HG02943 (cell line): ENCODE data around the gene DIP2C.

Experiments
- ATAC-seq: cut with Tn5 transposase; IDR thresholded peaks from one replicate; pipeline ENCODE4 v1.9.1; 2021; ENCODE audit warnings: mild to moderate bottlenecking, low read depth, moderate library complexity; ENCODE audit not compliant: unreplicated experiment

The DIP2C gene

GRCh38 chr10:562142-562541, 127.3 kb downstream of the DIP2C start:
- no peak for ATAC-seq

DNA sequence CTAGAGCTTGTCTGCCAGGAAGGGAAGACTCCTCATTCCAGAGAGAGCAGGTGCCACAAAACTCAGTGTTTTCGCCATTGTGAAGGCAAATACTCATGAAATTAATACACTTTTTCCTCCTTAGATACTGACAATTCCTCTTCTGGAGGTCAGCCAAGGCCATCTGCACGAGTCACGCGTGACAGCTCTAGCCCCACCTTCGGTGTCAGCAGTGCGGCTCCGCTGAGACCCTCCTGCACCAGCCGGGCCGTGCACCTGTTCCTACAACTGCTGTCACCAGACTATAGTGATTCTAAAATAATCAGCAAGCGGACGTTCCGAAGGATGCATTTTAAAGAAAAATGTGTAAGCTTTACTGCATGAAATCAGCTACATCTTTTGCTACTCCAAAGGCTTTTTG, 127.7 kb downstream of the DIP2C start:
- ATAC-seq = no peak

- ATAC-seq = no peak
These were observed 129.0 kb downstream of the DIP2C start for GRCh38 chr10:560314-560992.

DNA sequence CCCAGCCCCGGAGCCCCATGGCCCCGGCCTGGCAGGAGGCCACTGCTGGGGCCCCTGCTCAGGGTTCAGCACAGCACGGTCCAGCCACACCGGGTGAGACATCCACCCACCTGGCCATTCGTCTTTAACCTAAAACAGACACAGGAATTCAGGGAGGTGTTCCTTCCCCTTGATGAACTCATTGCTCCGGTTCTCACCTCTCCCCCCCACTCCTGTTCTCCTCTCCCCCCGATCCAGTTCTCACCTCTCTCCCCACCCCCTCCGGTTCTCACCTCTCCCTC, 129.8 kb downstream of the DIP2C start:
- ATAC-seq = no peak

- ATAC-seq = no peak
These were observed 130.3 kb downstream of the DIP2C start for GRCh38 chr10:558891-559766.

GRCh38 chr10:558364-558763, 131.1 kb downstream of the DIP2C start:
- ATAC-seq = no peak

DNA sequence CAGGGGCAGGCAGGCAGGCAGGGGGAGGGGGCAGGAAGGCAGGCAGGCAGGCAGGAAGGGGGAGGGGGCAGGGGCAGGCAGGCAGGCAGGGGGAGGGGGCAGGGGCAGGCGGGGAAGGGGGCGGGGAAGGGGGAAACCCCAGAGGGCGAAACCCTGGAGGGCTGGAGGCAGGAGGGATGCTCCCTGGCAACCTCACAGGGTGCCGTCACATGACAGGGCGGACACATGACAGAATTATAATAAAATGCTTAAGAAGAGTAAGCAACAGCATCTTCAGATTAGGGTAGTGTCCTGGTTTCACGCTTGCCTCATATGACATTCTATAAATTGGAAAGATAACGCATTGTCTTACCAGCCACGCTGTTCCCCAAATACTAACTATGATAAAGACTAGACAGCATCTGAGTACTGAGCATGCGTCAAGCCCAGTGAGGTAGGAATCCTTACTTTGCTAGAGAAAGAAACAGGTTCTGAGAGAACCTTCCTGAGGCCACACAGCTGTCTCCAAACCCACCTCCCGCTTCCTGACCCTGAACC, 131.6 kb downstream of the DIP2C start:
- ATAC-seq = no peak

- no peak for ATAC-seq
These were observed 132.4 kb downstream of the DIP2C start for GRCh38 chr10:556971-557637.

DNA sequence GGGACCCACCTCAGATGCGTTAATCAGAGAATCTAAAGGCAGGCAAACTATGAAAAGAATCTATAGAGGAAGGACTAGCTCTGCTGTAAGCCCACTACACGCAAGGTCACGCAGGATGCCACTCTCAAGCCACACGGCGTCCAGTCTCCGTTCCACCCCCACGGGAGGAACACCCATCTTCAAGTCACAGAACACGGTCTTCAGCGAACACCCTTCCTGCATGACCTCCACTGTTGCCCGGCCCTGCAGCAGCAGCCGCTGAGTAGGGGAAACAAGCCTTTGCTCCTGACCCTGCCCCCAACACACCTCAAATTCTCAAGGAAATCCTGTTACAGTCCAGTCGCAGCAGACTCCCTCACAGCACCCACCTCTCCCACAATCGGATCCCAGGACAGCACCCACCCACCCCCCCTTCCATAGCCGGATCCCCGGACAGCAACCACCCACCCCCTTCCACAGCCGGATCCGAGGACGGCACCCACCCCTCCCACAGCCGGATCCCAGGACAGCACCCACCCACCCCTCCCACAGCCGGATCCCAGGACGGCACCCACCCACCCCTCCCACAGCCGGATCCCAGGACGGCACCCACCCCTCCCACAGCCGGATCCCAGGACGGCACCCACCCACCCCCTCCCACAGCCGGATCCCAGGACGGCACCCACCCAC, 133.7 kb downstream of the DIP2C start:
- ATAC-seq = no peak

- ATAC-seq = no peak
These were observed 134.2 kb downstream of the DIP2C start for GRCh38 chr10:555281-555680.

DNA sequence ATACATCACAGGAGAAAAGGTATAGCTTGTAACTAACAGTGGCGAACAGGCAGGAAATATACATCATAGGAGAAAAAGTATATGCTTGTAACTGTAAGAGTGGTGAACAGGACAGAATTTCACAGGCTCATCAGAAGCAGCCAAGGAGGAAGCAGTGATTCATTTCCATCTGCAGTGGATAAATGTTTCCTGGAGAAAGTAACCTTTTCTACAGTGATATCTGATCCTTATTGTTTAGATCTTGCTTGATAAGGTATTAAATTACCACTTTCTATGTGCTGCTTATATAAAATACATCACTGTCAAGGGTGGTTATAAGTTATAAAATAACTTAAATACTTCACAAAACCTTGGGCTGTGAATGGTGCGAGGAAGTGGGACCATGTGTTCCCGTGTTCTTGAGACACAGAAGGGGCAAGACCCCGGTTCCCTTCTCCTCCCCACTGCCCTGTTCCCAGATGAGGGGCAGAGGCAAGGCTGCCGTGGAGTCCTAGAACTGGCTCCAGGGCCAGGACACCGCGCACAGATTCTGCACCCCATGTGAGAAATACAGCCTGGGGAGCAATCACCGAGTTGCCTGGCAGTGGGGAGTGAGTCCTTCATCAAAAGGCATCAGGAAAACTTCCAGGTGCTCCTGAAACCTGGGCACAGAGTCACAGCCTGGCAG, 135.2 kb downstream of the DIP2C start:
- ATAC-seq = no peak

DNA sequence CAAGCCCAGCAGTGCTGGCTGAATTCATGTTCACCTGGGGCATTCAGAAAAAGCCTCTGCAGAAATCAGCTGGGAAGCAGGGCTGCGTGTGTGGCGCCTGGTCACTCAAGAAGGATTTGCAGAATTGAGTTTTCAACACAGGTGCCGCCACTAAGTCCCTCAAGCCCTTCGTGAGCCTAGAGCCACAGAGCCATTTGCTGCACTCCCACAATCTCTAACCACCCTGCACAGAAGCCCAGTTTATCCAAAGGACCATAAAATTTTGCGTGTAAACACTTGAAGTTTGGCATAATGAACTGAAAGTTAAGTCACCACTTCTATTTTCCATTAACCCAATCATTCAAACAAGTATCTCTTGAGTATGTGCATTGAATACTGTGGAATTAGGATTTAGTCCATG, 136.2 kb downstream of the DIP2C start:
- ATAC-seq = no peak

DNA sequence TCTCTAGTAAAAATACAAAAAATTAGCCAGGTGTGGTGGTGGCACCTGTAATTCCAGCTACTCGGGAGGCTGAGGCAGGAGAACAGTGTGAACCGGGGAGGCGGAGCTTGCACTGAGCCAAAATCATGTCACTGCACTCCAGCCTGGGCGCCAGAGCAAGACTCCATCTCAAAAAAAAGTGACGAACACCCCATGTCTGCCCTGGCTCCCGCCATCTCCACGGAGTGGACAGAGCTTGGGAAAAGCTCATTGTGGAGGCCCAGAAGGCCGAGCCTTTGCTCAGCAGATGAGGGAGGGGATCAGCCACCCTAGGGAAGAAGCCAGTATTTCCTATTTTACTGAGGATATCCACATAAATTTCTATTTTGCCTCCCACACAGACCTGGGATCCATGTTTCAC, 136.8 kb downstream of the DIP2C start:
- no peak for ATAC-seq

DNA sequence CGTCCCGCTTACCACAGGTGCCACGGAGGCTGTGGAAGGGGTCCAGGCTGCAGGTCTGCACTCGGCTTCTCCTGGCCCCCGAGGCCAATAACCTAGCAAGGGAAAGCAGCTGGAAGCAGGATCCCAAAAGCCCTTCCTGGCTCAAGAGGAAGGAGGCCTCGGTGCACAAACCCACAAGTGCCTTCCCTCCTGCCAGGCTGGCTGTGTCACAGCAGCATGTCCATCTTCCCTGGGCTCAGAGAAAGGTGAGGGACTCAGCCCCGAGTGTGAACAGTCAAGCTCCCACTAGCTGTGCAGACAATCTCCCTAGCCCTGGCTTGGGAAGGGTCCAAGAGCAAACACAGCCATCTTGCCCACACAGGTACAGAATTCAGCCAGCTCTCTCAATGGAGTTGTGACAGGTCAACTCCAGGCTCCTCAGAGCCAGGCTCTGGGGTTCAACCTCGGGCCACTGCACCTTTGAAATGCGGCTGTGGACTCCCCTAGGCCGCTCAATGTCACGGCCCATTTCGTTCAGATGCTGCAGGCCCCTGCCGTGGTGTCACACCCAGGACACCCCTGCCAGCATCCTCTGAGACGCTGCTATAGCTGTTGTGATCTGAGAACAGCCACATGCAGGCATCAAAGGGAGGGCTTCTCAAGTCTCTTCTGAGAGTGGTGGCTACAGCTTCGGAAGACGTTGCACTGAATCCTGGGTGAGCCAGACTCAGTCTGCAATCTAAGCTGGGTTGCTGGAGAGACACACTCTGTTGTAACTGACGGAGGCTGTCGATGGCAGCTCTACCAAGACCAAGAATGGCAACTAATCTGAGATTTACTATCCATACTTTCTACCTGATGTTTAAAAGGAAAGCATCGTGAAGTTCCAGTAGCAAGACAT, 137.9 kb downstream of the DIP2C start:
- no peak for ATAC-seq

GRCh38 chr10:550665-551372, 138.6 kb downstream of the DIP2C start:
- ATAC-seq = no peak

GRCh38 chr10:549391-549790, 140.1 kb downstream of the DIP2C start:
- ATAC-seq = no peak

DNA sequence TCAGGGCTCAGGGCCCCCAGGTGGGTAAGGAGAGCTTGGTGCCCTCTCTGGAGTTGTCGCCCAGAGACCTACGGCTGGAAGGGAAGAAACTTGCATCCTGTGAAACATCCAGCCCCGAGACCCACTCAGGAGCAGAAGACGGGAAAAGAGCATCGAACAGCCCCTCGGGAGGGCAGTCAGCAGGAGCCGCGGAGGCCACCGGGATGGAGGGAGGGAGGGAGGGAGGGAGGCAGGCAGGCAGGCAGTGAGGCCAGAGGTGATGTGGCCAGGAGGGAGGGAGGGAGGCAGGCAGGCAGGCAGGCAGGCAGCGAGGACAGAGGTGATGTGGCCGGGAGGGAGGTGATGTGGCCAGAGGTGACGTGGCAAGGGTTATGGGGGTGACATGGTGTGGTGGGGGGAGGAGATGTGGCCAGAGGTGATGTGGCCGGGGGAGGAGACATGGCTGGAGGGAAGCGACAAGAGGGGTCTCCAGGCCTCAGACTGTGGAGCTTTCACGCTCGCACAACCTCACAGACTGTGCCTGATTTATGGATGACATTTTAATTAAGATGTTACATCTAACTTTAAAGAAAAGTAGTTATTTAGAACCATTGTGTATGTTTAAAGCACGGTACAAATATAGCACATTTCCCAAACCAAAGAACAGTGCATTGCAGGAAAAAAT, 141.1 kb downstream of the DIP2C start:
- no peak for ATAC-seq

DNA sequence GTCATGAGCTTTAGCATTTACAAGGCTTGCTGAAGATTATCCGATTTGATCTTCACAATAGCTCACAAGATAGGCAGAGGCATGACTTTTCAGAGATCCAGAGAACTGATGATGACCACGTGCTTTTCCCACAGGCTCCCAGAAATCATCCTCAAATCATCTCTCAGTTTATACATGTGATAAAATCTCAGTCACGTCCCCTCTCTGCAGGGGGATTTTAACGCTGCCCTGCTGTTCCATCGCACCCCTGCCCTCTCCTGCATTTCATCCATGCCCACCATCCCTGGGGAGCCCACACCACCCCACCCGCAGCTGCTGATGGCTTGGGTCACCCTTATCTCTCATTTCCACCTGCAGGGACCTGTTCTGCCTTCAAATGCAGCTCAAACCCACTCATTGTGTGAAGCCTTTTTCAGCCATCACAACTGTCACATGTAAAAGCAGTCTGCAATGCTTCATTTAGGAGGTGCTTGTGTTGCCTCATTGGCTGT, 141.8 kb downstream of the DIP2C start:
- ATAC-seq = no peak
